Choroid plexus epithelial cell (primary cell): ENCODE results near the gene MIPOL1.
A peak's percentile ranks its signal among the peaks of the same experiment; 100 is the strongest.
"Not testable (repeated sequence)": the region's sequence is repeated elsewhere in the genome, so short reads cannot be mapped to it uniquely, and the experiment has no call there.

Experiments used
- DNase-seq: peaks from one replicate; pipeline ENCODE4 v3.0.0-alpha.2; 2010; ENCODE audit warnings: low read depth
- H3K4me3 ChIP-seq: 2 replicates; pipeline ENCODE4 v1.5.1; 2011; ENCODE audit warnings: low read depth, mild to moderate bottlenecking, control low read depth, low read length, moderate library complexity
- TF ChIP-seq, protein P1 (sequence below): conservative IDR thresholded peaks from 2 replicates; pipeline ENCODE4 v1.5.1; 2011; ENCODE audit warnings: low read depth, mild to moderate bottlenecking, control low read depth, inconsistent platforms, low read length, moderate library complexity

The MIPOL1 gene, protein sequence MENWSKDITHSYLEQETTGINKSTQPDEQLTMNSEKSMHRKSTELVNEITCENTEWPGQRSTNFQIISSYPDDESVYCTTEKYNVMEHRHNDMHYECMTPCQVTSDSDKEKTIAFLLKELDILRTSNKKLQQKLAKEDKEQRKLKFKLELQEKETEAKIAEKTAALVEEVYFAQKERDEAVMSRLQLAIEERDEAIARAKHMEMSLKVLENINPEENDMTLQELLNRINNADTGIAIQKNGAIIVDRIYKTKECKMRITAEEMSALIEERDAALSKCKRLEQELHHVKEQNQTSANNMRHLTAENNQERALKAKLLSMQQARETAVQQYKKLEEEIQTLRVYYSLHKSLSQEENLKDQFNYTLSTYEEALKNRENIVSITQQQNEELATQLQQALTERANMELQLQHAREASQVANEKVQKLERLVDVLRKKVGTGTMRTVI

DNA sequence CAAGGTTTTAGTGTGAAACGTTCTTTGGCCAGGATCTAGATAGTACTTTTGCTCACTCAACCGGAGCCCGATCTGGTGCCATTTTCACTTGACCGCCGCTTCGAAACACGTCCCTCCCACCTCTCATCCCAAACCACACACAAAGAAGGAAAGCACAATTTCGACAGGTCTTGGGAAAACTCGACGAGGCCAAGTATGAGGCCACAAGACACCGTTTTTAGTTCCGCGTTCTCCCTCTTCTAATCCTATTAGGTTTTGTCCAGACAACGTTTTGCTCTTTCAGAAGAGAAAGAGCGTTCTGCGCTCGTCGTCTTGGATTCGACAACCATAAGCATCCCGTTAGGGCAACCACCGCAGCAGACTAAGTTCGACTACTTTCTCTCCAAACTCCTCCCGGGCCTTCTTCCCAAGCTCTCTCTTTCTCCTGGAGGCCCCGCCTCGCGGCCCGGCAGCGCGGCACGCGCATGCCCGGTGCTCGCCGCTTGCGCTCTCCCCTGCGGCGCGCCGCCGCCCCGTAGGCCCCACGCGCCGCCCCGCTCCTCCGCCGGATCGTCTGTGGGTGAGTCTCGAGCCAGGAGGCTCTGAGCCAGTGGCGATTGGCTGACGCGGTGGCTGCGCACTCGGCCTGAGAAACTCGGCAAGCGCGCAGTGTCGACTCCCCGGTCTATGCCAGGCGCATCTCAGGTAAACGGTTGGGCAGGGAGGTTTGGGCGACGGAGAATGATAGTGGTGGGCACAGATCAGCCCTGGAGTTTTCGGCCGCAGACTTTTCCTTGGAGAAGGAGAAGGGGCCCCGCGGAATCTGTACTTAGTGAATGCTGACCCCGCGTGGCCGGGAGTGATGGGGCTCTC, at the start of gene MIPOL1:
TSS of gene MIPOL1 (plus strand) at position 517 of the 852 bp plus-strand sequence. CDS start 49,952 bp downstream, outside the sequence.
- DNase-seq: peak; percentile 92
- peak within 1 kb of the TSS; percentile 86 for H3K4me3 ChIP-seq
- TF ChIP-seq, protein P1, sequence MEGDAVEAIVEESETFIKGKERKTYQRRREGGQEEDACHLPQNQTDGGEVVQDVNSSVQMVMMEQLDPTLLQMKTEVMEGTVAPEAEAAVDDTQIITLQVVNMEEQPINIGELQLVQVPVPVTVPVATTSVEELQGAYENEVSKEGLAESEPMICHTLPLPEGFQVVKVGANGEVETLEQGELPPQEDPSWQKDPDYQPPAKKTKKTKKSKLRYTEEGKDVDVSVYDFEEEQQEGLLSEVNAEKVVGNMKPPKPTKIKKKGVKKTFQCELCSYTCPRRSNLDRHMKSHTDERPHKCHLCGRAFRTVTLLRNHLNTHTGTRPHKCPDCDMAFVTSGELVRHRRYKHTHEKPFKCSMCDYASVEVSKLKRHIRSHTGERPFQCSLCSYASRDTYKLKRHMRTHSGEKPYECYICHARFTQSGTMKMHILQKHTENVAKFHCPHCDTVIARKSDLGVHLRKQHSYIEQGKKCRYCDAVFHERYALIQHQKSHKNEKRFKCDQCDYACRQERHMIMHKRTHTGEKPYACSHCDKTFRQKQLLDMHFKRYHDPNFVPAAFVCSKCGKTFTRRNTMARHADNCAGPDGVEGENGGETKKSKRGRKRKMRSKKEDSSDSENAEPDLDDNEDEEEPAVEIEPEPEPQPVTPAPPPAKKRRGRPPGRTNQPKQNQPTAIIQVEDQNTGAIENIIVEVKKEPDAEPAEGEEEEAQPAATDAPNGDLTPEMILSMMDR: peak; percentile 48

DNA sequence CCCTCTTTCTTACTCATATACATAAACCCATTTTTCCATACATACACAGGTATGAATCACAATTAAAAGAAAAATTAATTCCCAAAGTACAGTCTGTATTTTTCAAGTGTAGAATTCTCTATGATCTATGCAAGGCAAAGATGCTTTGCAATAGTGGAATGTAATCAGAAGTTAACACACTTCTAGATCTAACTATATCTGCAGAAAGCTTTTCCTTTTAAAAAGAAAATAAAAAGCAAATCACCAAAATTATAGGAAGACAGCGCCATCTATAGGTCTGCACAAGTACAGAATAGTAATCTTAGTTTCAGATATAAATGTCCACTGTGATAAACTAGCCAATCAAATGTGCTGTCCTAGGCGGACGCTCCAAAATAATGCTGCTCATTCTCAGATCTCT, 47.3 kb upstream of the MIPOL1 start:
- peak; percentile 75 for DNase-seq
- no peak overlapping the region for H3K4me3 ChIP-seq
- TF ChIP-seq, protein P1: peak; percentile 64

DNA sequence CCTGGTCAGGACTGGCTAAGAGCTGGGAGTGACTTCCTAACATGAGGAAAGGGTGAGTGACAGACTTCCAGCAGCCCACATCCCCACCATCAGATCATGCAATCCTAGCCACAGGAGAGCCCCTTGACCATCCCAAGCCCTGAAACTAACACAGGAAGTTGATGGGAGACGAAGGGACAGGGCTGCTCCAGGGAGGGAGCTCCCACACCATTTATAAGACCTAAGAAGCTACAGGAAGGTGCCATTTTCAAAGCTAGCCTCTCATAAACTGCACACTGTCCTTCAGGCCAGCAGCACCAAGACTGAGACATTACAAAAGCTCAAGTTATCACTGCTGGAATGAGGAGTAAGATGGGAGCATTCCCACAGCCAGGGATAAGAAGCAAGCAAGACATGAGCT, 44.7 kb upstream of the MIPOL1 start:
- no peak for DNase-seq
- no peak overlapping the region for H3K4me3 ChIP-seq
- TF ChIP-seq, protein P1: no peak

DNA sequence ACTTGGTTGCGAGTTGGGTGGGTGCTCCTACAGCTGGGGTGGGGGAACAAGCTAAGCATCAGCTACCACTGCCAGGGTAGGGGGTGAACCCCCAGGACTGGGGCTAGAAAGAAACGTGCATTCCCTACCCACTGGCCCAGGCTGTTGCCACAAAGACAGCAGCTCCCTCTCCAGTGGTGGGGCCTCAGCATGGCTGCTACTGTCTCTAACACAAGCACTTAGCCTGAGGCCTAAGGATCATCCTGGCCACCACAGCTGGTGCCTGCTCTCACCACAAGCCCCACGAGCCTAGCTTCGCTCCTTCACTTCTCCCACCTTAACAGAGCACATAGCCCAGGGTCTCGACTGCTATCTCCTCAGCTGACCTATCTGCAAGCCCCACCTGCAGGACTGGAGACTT, 44.3 kb upstream of the MIPOL1 start:
- no peak for DNase-seq
- no peak overlapping the region for H3K4me3 ChIP-seq
- TF ChIP-seq, protein P1: no peak

DNA sequence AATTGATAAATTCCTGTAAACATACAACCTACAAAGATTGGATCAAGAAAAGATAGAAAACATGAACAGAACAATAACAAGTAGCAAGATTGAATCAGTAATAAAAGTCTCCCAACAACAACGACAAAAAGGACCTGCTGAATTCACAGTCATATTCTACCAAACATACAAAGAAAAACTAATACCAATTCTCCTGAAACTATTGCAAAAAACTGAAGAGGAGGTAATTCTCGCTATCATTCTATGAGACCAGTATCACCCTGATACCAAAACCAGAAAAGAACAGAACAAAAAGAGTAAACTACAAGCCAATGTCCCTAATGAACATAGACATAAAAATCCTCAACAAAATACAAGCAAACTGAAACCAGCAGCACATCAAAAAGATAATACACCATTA, 39.8 kb upstream of the MIPOL1 start:
- no peak overlapping the region for H3K4me3 ChIP-seq
- TF ChIP-seq, protein P1: no peak
- DNase-seq: no peak

DNA sequence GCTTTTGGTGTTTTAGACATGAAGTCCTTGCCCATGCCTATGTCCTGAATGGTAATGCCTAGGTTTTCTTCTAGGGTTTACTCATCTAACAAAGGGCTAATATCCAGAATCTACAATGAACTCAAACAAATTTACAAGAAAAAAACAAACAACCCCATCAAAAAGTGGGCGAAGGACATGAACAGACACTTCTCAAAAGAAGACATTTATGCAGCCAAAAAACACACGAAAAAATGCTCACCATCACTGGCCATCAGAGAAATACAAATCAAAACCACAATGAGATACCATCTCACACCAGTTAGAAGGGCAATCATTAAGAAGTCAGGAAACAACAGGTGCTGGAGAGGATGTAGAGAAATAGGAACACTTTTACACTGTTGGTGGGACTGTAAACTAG, 35.4 kb upstream of the MIPOL1 start:
- H3K4me3 ChIP-seq, DNase-seq: not testable (repeated sequence)

DNA sequence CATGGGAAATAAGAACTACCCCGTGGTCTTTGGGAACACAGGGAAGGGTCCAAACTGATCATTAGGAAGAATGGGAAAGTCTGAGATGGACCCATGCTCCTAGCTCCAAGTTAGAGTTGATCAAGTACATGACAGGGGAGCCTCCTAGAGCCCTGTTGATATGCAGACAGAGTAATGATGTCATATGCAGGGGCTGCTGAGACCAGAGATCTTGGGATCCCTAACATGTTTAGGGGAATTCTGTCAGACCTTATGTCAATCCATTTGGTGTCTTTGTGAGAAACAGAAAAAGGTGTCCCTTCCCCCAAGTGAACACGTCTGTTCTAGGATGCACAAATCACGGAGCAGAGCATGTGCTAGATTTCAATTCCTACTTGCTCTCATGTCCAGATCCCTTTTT, 31.9 kb upstream of the MIPOL1 start:
- H3K4me3 ChIP-seq: no peak overlapping the region
- no peak for DNase-seq
- TF ChIP-seq, protein P1: no peak
